Activated T-cell treated with anti-CD3 and anti-CD28 coated beads for 48 hours (primary cell): ENCODE data around the gene CKS2.

Experiments
- DNase-seq: peaks from one replicate; pipeline ENCODE4 v3.0.0-alpha.2; 2020; ENCODE audit warnings: low read depth

Gene CKS2

DNA sequence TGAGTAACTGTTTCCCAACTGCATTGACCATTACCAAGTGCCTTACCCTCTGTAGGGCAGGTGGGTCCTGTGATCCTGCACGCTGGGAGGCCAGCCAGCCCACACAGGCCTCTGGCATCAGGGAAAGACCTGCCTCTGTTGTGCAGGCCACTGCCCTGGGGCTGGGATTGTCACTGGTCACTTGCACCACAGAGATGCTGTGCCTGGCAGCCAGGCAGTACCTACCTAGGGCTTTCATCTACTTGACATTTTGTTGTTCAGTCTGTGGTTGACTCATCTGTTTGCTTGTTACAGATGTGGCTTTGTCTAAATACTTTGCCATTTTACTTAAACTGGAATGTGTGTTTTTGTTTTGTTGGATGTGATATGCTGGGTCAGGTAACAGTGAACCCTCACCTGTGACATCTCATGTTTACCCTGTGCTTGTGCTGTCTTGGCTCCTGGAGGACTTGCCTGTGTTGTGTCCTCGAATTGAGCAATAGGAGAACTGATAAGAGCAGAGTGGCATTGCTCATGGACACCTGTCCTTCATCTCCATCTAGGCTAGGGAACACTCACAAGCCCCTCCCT is 40.1 kb downstream of the CKS2 start:
- DNase-seq: no peak

DNA sequence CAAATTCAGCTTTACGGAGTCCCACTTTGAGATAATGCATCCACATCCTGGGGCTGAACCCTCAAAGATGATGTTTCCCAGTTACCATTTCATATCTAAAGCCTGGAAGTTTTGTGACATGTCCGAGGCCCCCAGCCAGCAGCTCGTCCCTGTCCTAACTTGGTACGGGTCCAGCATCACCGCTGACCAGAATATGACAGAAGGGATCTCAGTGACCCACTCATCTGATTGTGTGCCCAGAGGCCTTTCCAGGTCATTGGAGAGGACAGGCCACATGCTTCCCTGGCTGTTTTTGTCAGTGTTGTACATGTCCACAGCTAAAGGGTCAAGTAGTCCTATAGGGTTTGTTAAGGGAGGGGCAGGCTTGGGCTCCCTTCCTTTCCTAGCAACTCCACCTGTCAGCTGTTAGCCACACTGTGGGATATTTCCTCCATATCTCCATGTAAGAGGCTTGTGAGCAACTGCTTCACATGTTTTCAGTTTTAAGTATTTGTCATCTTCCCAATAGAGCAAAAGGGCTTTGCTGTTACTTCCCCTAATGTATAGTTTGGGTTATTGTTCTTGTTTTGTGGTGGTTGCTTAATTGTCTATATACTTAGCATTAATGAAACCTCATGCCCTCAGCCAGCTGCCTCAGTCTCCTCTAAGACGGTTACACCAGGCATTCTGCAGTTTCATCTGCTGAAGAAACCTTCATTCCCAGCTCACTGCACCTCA is 40.7 kb downstream of the CKS2 start:
- DNase-seq: no peak

DNA sequence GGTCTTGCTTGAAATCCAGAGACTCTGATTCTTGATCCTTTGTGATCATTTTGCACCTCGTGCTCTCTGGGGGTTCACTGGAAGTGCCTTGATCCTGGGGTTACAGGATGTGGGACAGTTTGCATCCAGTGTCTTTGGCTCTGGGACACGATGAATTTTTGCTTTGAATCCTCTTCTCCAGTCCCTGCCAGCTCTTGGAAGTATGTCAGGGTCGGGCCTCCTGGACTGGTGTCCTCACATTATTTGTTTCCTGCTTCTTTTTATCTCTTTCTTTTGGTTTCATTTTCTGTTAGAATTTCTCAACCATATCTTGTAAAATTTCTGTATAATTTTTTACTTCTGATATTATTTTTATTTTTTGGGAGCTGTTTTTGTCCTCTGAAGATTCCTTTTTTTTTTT is 41.5 kb downstream of the CKS2 start:
- no peak for DNase-seq

DNA sequence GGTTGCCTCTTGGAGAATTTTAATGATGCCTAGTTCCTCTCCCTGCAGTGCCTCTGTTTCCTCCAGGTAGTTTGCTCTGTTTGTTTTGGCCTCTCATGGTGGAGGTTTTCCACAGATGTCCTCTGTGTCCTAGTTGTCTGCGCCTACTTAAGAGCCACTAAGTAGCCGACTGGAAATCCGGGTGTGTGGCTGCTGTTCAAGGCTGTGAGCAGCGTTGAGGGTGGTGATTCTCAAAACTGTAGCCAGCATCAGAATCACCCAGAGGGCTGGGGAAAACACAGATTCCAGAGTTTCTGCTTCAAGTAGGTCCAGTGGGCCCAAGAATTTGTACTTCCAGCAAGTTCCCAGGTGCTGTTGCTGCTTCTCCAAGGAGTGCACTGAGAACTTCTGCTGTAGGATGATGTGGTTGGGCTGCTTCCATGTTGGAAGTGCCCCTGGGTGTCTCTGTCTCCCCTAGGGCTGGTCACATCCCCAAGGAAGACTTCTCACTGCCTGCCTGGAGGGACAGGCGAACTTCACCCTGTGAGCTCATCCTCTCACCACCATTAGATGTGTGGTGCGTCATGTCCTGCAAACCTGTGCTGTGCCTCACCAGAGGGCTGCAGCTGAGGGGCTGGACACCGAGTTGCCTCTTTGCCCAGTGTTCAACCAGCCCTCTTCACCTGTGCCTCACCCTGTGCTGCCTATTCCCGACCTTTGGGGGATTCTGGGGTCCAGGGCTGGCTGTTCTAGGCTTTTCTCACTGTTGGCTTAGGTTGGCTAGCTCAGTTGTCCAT is 42.1 kb downstream of the CKS2 start:
- DNase-seq: no peak

DNA sequence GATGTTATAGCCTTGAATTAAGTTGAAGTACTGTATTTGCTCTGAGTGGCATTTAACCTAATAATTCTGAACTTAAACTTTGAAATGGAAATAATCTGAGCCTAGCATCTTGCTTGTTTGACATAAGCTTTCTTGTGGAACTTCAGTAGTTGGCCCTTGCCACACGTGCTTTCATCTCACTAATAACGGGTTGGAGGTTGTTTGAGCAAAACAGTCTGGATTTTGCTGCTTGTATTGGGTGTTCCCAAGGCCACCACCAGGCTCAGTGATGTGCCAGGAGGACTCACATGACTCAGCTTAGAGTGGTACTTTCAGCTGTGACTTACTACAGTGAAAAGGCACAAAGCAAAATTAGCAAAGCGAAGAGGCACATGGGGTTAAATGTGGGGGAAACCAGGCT is 43.0 kb downstream of the CKS2 start:
- no peak for DNase-seq

DNA sequence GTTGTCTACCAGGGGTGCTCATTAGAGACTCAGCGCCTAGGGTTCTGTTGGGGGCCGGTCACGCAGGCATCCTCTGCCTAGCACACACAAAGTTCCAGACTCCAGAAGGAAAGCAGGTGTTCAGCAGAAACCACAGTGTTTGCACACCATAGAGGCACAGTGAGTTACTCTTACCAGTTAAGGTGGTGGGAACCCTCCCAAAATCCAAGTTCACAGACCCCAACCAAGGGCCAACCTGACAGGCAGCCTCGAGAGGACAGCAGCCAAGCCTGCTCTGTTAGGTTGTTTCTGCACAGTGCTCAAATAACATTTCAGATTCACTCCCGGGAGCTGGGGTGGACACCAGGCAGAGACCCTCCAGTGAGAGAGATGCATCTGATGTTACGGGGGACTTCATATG is 43.5 kb downstream of the CKS2 start:
- DNase-seq: no peak

DNA sequence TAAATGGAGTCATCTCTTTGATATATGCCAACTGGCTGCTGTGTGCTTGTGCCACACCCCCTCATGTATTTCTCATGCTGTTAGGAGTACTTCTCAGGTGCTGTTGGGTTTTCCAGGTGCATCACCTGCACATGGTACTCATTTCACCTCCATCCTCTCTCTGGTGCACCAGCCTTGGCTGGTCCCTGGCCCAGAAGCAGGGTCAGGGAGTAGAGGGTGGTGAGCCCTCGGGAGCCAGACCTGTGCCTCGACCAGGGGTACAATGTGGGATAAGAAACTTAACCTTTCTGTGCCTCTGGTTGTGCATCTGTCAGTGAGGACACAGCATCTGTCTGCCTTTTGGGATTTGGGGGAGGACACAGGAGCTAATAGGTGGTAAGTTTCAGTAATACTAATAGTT is 45.8 kb downstream of the CKS2 start:
- no peak for DNase-seq

DNA sequence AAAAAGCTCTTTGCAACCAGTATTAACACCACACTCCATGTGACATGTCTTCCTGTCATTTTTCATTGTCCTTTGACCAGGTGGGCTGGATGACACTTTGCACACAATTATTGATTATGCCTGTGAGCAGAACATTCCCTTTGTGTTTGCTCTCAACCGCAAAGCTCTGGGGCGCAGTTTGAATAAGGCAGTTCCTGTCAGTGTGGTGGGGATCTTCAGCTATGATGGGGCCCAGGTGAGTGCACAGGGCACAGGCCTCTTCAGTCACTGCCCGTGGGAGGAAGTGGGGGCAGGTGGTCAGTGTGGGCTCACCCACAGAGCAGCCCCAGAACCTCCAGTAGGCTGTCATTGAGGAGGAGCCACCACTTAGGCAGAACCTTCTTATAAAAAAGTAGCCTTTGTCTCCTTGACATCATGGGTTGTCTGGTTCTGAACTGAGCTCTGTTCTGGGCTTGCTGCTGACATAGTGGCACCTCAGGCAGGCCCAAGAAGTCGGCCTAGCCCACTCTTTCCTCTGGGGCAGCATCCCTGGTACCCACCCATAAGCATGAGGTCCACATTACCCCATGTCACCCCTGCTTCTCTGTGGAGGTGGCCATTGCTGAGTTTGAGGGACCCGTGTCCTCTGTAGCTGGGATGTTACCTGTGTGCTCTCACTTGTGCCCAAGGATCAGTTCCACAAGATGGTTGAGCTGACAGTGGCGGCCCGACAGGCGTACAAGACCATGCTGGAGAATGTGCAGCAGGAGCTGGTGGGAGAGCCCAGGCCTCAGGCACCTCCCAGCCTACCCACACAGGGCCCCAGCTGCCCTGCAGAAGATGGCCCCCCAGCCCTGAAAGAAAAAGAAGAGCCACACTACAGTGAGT is 46.6 kb downstream of the CKS2 start:
- DNase-seq: no peak

DNA sequence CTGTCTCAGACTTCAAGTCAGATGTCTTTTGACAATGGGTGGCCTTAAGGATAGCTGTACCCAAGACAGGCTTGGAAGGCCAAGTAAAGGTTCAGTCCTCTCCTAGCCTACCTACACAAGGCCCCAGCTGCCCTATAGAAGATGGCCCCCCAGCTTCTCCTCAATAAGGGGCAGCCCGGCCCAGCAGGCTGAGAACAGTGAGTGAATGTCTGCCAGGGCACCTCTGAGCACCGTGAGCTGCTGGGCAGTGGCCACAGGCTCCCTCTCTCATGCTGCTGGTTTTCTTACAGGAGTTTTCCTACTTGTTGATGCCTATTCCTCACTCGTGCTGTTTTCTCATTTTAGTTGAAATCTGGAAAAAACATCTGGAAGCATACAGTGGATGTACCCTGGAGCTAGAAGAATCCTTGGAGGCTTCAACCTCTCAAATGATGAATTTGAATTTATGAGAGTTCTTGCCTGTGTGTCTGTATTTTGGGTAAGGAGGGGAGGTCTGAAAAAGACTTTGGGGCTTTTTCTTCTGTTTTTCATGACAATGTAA is 47.5 kb downstream of the CKS2 start:
- DNase-seq: no peak

DNA sequence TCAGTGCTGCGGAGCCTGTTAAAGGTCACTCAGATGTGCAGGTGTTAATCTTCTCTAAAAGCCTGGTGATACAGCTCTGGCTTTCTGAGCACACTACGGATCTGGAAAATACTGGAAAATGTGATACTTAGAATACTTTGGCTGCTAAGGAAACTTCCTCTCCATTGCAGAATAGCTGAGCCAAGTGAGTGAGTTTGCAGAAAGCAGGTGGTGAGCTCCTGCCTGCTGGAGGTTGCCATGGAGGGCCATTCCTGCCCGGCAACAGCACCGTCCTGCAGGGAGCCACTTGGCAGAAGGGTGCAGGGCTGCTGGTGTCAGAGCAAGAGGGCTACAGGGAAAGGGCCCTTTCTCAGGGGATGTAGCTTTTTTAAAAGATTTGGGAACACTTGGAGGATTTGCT is 48.0 kb downstream of the CKS2 start:
- no peak for DNase-seq

DNA sequence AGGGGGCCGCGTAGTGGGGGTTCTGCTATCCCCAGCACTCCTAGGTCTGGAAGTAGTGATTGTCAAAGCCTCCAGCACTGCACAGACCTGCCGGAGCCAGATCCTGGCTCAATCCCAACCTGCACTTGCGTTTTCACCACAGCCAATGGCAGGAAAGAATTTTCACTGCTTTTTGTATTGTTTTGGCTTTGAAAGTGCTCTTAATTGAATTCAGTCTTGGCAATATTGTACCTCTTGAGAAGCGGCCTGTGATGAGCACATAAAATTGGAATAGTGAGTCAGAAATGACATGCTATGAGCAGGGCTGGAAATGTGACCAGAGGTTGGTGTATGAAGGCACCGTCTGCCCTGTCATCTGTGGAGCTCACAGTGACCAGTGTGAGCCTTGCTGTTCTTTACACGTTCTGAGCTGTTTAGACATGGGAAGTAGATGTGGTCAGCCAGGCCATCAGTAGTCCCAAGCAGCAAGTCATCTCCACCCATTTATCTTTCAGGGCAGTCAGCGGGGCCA is 48.8 kb downstream of the CKS2 start:
- DNase-seq: no peak

DNA sequence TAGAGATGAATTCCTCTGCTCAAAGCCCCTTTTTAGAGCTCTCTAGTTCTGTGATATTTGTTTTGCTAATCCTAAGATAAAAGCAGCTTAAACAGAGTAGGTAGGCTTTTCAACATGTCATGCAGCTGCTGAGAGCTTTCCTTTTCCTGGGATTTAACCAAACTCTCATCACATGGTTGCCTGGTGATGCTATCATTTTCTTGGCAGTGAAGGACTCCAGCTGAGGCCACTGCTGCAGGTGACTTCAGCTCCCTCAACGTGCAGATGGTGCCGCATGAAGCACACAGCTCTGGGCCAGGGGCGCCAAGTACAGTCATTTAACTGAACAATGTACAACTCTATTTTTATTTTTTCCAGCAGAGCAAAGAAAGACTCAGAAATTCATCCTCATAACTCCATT is 49.5 kb downstream of the CKS2 start:
- DNase-seq: no peak

DNA sequence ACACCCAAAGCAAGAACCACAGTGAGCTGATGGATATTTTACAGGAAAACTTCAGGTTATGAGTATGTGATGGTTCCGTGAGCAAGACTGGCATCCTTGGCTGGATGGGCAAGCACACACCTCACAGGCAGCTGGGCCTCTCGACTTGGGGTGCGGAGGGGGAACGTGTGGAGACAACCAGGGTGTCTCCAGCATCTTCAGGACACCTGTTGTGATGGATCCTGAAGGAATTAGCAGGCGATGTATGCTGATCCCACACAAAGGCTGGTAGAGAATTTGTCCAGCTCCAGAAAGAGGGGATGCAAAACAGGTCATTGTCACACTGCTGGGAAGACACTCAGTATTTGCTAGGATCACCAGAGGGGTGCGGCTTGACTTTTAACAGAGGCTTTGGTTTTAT is 50.0 kb downstream of the CKS2 start:
- no peak for DNase-seq

DNA sequence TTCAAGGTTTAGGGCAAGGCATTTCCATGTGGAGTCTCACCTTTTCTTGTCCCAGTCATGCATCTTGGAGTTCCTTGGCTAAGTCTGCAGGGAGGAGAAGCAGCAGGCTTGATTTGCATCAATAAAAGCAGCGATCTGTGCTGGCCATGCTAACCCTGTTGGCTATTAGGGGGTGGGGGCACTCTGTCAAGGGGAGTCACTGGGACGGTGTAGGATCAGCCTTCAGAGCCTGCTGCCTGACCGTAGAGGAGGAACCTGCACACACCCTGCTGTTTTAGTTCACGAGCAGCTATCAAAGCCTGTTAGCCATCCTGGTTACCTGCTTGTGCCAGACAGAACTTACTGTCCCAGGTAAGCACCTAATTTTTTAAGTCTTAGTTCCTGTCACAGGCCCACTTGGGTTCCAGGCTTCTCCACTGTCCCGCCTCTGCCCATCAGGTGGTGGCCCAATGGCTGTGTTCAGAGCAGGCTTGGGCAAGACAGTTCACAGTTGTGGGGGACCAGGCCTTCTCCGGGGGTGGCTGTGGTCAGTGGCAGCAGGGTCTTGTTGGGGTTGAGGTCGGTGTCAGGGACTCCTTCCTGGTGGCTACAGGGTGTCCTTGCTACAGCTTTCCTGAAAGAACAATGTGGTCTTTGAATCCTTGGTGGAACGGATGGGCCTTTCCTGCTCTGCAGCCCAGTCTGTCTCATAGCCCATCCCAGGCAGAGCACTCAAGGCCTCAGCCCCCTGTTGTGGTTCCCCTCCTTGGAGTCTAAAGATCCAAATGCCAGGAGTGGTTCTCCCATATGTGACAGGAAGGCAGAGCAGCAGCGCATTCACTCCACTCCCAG is 51.0 kb downstream of the CKS2 start:
- DNase-seq: no peak

DNA sequence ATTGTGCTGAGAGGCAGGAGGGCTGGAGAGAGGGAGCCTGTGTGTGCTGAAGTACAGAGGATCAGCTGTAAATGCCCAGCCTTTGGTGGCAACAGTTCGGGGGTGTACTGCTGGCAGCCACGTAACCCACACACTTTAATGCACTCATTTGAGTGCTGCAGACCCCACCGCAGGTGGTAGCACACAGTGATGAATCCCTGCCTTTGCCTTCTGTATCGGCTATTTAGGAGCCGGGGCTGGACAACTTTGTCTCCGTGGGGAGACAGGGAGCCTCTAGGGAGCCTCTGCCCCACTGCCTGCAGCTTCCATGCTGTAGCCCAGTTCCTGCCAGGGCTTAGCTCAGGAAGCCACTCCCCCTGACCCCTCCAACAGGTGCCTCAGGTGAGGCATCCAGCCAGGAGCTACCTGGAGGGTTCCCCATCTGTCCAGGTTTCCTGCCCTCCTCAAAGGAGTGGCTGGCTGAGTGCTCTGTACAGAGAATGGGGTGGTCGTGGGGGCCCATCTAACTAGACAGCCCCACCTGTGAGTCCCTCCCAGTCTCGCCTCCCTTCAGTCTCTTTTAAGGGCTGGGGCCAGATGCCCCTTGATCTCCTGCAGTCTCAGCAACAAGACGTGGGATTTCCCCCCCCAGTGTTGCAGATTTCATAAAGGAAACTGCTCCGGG is 51.8 kb downstream of the CKS2 start:
- DNase-seq: no peak

DNA sequence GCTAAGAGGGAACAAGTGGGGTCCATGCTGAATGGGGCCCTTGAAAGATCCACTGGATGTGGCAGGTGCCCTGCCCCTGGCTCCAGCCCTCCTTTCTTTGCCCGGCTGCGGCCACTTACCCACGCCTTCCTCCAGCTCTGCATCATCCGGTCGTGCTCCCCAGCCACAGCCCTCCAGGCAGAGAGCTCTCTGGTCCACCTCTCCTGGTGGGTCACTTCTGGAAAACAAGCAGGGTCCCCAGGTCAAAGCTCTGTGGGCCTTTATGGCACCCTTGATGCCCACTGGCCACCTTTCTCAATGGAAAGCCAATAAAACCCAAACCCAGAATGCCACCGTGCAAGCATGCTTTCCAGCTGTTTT is 52.3 kb downstream of the CKS2 start:
- DNase-seq: no peak

DNA sequence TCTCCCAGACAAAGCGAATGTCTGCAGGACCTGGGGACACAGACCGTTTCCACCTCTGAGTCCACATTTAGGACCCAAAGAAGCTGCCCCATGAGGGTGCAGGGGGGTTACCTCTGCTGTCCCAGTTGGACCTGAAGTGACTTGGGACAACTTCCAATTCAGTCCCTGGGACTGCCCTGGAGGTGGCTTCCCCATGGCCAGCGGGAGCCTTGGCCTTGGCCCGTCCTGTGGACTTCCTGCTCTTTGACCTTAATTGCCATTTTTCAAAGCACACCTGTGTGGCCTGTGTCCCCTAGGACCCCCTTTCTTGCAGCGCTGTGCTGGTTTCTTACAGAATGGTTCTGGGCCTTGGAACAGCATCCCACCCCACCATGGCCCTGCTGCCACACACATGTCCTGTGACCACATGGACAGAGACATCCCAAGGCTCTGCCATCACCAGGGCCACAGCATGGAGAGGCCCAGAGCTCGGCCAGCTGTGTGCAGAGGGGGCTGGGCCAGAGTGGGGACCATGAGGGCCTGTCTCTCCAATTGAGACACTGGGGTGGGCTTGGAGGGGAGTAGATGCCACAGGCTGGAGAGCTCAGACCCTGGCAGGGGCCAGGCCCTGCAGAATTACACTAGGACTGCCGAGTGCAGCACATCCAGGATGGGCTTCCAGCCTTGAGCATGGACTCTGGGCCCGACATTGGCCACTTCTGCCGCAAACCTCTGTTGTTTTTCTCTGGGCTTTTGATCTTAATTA is 53.1 kb downstream of the CKS2 start:
- DNase-seq: no peak

DNA sequence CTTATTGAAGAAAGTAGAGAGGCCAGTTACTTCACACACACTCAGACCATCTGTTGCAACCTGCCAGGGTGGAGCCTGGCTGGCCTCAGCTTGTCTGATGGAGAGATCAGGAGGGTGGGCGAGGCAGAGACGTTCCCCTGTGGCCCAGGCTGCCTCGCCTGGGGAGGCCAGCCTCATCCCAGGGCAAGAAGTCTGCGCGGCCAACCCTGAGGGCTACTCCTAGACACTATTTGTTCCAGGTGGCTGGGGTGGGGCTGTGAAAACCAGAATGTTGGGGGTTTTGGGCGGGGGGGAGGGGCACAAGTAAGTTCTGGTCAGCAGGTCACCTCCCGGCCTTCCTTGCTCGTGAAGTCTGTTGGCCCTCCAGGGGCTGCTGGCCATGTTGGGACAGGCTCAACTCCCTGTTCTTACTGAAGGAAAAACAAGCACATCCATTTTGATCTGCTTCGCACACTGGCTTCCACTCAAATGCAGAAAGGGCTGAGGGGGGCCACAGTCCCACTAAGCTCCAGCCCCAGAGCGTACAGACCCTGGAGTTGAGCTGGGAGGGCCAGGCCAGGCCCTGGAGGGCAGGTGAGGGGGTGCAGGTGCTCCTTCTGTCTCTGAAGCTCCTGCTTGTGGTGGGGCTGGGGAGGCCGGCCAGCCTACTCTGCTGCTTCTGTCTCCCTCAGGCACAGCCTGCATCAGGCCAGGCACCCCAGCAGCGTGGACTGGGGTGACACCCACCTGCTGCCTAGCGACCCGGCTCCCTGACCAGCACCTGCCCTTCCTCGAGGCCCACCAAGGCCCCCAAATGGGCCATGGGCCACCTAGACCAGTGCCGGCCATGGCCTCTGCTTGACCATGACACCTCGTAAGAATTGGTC is 53.9 kb downstream of the CKS2 start:
- DNase-seq: no peak

DNA sequence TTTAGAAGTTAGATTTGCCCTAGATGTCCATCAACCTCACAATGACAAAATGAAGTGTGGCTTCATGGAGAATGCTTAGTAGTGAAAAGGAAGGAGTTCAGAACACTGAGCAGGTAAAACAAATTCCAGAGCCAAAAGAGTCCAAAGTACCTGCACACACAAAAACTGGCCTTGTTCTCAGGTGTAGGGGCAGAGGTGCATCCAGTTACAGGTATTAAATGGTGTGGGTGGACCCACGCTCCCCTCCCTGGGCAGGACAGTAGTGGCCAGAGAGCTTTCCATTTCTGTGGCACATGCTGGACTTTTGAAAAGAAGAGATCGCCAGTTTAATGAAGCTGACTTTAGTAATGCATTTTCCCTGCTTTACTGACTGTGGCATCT is 54.5 kb downstream of the CKS2 start:
- DNase-seq: no peak
